ENCODE results near the gene PMEPA1. TPM values are rescaled to one million over a fixed set of nuclear protein-coding genes. Genes with fewer than 3 reads are reported as not detected.

The PMEPA1 gene
- polyA plus RNA-seq, 3 donors from 2014 or later: not detected

- Mint-ChIP-seq H3K27me3 (ENCODE audit: low read depth in 3 of 3) (peaks cover 16 to 33% (median 21%) of the 10 kb centered on the region in 3 donors), H3K27ac (peak overlapping the region; percentile 23 to 93 (median 71)), H3K4me1 (peaks cover 75 to 79% of the 10 kb centered on the region in 2 donors), H3K36me3 (peaks cover 7 to 12% (median 10%) of the 10 kb centered on the region in 3 donors), H3K9me3 (peaks cover 0 to 5% (median under 1%) of the 10 kb centered on the region in 6 donors), H3K4me3 (peak overlapping the region in 3 of 5 donors; percentile 15 to 58 (median 57))
- peak; percentile 34 to 44 (median 41) for DNase-seq
These were observed 87.0 kb downstream of the PMEPA1 start for GRCh38 chr20:57622579-57623381.

DNA sequence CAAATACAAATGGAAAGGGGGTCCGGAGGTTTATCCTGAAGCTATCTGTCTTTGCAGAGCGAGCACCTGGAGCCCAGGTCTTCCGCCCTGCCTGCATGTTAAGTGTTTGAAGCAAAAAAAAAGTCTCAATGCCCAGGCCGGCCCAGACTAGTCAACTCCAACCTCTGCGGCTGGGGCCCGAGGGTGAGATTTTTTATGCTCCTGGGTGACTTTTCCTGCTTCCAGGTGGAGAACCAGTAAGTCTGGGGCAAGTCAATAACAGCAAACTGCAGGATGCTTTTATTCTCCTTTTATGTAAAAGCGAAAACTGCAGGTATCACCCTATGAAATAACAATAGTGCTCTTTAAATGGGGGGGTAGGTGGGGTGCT, 87.6 kb downstream of the PMEPA1 start:
- Mint-ChIP-seq H3K4me3 (peak overlapping the region in 2 of 5 donors; percentile 57 to 58), H3K4me1 (peaks cover 75 to 79% of the 10 kb centered on the region in 2 donors), H3K27ac (peak overlapping the region in 5 of 6 donors; percentile 23 to 93 (median 76))

GRCh38 chr20:57621421-57622200, 88.2 kb downstream of the PMEPA1 start:
- peaks cover 0 to 5% (median under 1%) of the 10 kb centered on the region in 6 donors for H3K9me3 Mint-ChIP-seq
- peaks cover 18 to 35% (median 20%) of the 10 kb centered on the region in 3 donors for H3K27me3 Mint-ChIP-seq (ENCODE audit: low read depth in 3 of 3)
- H3K4me1 Mint-ChIP-seq: peaks cover 74 to 75% of the 10 kb centered on the region in 2 donors
- peak overlapping the region; percentile 87 to 95 (median 94) for H3K4me3 Mint-ChIP-seq
- H3K36me3 Mint-ChIP-seq: peaks cover 7 to 12% (median 10%) of the 10 kb centered on the region in 3 donors
- DNase-seq: no peak
- H3K27ac Mint-ChIP-seq: peak overlapping the region; percentile 95 to 100 (median 98)

More for the DNA sequence above, 87.6 kb downstream of the PMEPA1 start:
- no peak for DNase-seq
- peaks cover 18 to 34% (median 20%) of the 10 kb centered on the region in 3 donors for H3K27me3 Mint-ChIP-seq (ENCODE audit: low read depth in 3 of 3)
- peaks cover 7 to 12% (median 10%) of the 10 kb centered on the region in 3 donors for H3K36me3 Mint-ChIP-seq
- H3K9me3 Mint-ChIP-seq: peaks cover 0 to 5% (median under 1%) of the 10 kb centered on the region in 6 donors

GRCh38 chr20:57620999-57621398, 88.8 kb downstream of the PMEPA1 start:
- Mint-ChIP-seq H3K27me3 (ENCODE audit: low read depth in 3 of 3) (peaks cover 18 to 35% (median 20%) of the 10 kb centered on the region in 3 donors), H3K4me3 (peak overlapping the region; percentile 87 to 95 (median 94)), H3K36me3 (peaks cover 7 to 12% (median 10%) of the 10 kb centered on the region in 3 donors), H3K9me3 (peaks cover 0 to 5% (median under 1%) of the 10 kb centered on the region in 6 donors), H3K27ac (peak overlapping the region; percentile 95 to 100 (median 98)), H3K4me1 (peaks cover 68% of the 10 kb centered on the region in 2 donors)
- no peak for DNase-seq

- Mint-ChIP-seq H3K27me3 (ENCODE audit: low read depth in 3 of 3) (peaks cover 18 to 34% (median 20%) of the 10 kb centered on the region in 3 donors), H3K27ac (peak within 1 kb of the TSS; percentile 95 to 100 (median 98)), H3K36me3 (peaks cover 7 to 15% (median 14%) of the 10 kb centered on the region in 3 donors), H3K4me3 (peak within 1 kb of the TSS; percentile 87 to 95 (median 94)), H3K4me1 (peaks cover 63 to 69% of the 10 kb centered on the region in 2 donors), H3K9me3 (peaks cover 0 to 5% (median under 1%) of the 10 kb centered on the region in 6 donors)
- peak; percentile 82 for DNase-seq
These were observed 89.4 kb downstream of the PMEPA1 start, which contains the start of gene ZBP1 for GRCh38 chr20:57620274-57620990. ZBP1 (minus strand) TSS chr20:57620426; CDS start chr20:57620295, 131 bp downstream.

DNA sequence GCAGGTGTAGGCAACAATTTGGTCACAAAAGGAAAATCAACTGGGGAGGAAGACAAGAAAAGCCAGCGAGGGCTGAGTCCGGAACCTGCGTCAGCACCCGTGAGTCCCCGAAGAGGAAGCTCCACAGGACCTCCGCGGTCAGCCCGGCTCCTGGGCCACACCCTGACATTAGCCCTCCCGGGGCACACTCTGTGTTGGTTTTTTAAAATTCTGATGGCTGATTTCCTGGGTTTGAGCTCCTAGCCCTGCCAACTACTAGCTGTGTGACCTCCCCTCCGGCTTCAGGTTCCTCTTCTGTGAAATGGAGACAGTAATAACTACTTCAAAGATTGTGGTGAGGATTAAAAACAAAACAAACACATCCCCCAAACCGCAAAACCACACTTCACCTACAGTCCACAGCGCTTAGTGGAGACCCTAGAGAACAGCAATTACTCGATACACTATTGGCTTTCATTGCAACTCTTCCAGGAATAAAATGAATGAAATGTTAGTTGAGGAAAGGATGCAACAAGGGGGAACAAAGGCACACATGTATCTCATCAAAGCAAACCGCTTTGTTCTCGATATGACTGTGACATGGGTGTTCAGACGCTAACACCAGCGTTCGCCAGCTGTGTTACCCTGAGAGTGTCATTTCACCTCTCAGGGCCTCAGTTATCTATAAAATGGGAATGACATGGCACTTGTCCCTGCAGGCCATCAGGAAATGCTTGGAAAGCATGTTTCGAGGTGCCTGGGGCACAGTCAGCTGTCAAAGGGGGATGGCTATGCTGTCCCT, 90.6 kb downstream of the PMEPA1 start:
- H3K27ac Mint-ChIP-seq: peak overlapping the region; percentile 95 to 100 (median 98)
- peaks cover 16 to 34% (median 20%) of the 10 kb centered on the region in 3 donors for H3K27me3 Mint-ChIP-seq (ENCODE audit: low read depth in 3 of 3)
- peaks cover 6 to 16% (median 12%) of the 10 kb centered on the region in 3 donors for H3K36me3 Mint-ChIP-seq
- peaks cover 55 to 63% of the 10 kb centered on the region in 2 donors for H3K4me1 Mint-ChIP-seq
- peak overlapping the region; percentile 87 to 95 (median 94) for H3K4me3 Mint-ChIP-seq
- H3K9me3 Mint-ChIP-seq: peaks cover 0 to 1% (median 0%) of the 10 kb centered on the region in 6 donors
- DNase-seq: peak; percentile 84 to 86 (median 86)

DNA sequence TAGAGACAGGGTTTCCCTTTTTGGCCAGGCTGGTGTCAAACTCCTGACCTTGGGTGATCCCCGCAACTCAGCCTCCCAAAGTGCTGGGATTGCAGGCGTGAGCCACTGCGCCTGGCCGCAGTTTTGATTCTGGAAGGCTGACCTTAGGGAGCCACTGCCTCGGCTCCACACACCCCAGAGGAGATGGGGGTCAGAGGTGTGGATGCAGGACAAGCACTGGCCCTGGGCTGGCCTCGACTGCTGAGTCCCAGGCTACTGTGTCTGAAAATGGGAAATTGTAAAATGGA, 91.1 kb downstream of the PMEPA1 start:
- Mint-ChIP-seq H3K27me3 (ENCODE audit: low read depth in 3 of 3) (peaks cover 16 to 34% (median 20%) of the 10 kb centered on the region in 3 donors), H3K4me3 (peak overlapping the region; percentile 87 to 95 (median 94)), H3K27ac (peak overlapping the region; percentile 95 to 100 (median 98)), H3K36me3 (peaks cover 3 to 17% (median 13%) of the 10 kb centered on the region in 3 donors), H3K9me3 (peaks cover 0 to 1% (median 0%) of the 10 kb centered on the region in 6 donors), H3K4me1 (peaks cover 55 to 63% of the 10 kb centered on the region in 2 donors)
- DNase-seq: no peak

GRCh38 chr20:57618091-57618763, 91.6 kb downstream of the PMEPA1 start:
- Mint-ChIP-seq H3K36me3 (peaks cover 5 to 18% (median 18%) of the 10 kb centered on the region in 3 donors), H3K4me3 (peak overlapping the region; percentile 87 to 95 (median 94)), H3K27me3 (ENCODE audit: low read depth in 3 of 3) (peaks cover 16 to 37% (median 20%) of the 10 kb centered on the region in 3 donors), H3K9me3 (peaks cover 0 to 1% (median 0%) of the 10 kb centered on the region in 6 donors), H3K27ac (peak overlapping the region; percentile 95 to 100 (median 98)), H3K4me1 (peaks cover 55 to 63% of the 10 kb centered on the region in 2 donors)
- no peak for DNase-seq

- DNase-seq: no peak
- H3K4me3 Mint-ChIP-seq: peak overlapping the region; percentile 38 to 94 (median 54)
- H3K4me1 Mint-ChIP-seq: peaks cover 47 to 58% of the 10 kb centered on the region in 2 donors
- H3K27me3 Mint-ChIP-seq (ENCODE audit: low read depth in 3 of 3): peaks cover 12 to 37% (median 20%) of the 10 kb centered on the region in 3 donors
- peak overlapping the region; percentile 95 to 100 (median 98) for H3K27ac Mint-ChIP-seq
- H3K9me3 Mint-ChIP-seq: peaks cover 0 to 1% (median 0%) of the 10 kb centered on the region in 6 donors
- H3K36me3 Mint-ChIP-seq: peaks cover 13 to 25% (median 22%) of the 10 kb centered on the region in 3 donors
These were observed 92.6 kb downstream of the PMEPA1 start for GRCh38 chr20:57617079-57617795.

- no peak for DNase-seq
- H3K36me3 Mint-ChIP-seq: peaks cover 13 to 26% (median 22%) of the 10 kb centered on the region in 3 donors
- H3K27ac Mint-ChIP-seq: peak overlapping the region in 5 of 6 donors; percentile 61 to 100 (median 98)
- H3K4me1 Mint-ChIP-seq: peaks cover 42 to 53% of the 10 kb centered on the region in 2 donors
- peaks cover 12 to 37% (median 20%) of the 10 kb centered on the region in 3 donors for H3K27me3 Mint-ChIP-seq (ENCODE audit: low read depth in 3 of 3)
- H3K9me3 Mint-ChIP-seq: peaks cover 0 to 1% (median 0%) of the 10 kb centered on the region in 6 donors
- H3K4me3 Mint-ChIP-seq: peak overlapping the region in 1 of 5 donors; percentile 18
These were observed 93.5 kb downstream of the PMEPA1 start for GRCh38 chr20:57616143-57616951.
